ENCODE results near the gene RAP1GDS1. TPM values are rescaled to one million over a fixed set of nuclear protein-coding genes. Genes with fewer than 3 reads are reported as not detected.

RAP1GDS1 gene
- total and polyA plus RNA-seq, 7 donors, result 5.6 to 12.4 (median 9.9) TPM

- Histone ChIP-seq H3K4me3 (no peak overlapping the region), H3K36me3 (ENCODE audit: insufficient read depth in 1 of 2, low read depth in 1 of 2) (no peaks in the 10 kb centered on the region), H3K9me3 (no peaks in the 10 kb centered on the region), H3K27ac (no peak overlapping the region), H3K4me1 (no peaks in the 10 kb centered on the region), H3K27me3 (ENCODE audit: insufficient read depth in 3 of 3, low read length in 2 of 3) (no peaks in the 10 kb centered on the region)
- ATAC-seq, result no peak
- intact Hi-C loops (cut with DNase I), result no loop called here
- no peak for DNase-seq
- no peak for TF ChIP-seq CTCF (IDR thresholded peaks at IDR 0.05)
- 89 to 94% (median 92%) methylated on average over 7 of the region's 7 CpGs for WGBS, 3 donors
These were observed 224.7 kb downstream of the RAP1GDS1 start for GRCh38 chr4:98485816-98486345.

- Histone ChIP-seq H3K27ac (no peak overlapping the region), H3K4me3 (no peak overlapping the region), H3K9me3 (no peaks in the 10 kb centered on the region), H3K36me3 (ENCODE audit: insufficient read depth in 1 of 2, low read depth in 1 of 2) (no peaks in the 10 kb centered on the region), H3K27me3 (ENCODE audit: insufficient read depth in 3 of 3, low read length in 2 of 3) (no peaks in the 10 kb centered on the region), H3K4me1 (no peaks in the 10 kb centered on the region)
- 89 to 92% (median 91%) methylated on average over 3 of the region's 3 CpGs for WGBS, 3 donors
- intact Hi-C loops (cut with DNase I), result no loop called here
- ATAC-seq (no peak), DNase-seq (no peak)
- no peak for TF ChIP-seq CTCF (IDR thresholded peaks at IDR 0.05)
These were observed 229.1 kb downstream of the RAP1GDS1 start for GRCh38 chr4:98490251-98490650.

- Histone ChIP-seq H3K36me3 (ENCODE audit: insufficient read depth in 1 of 2, low read depth in 1 of 2) (no peaks in the 10 kb centered on the region), H3K4me1 (no peaks in the 10 kb centered on the region), H3K27ac (no peak overlapping the region), H3K27me3 (ENCODE audit: insufficient read depth in 3 of 3, low read length in 2 of 3) (no peaks in the 10 kb centered on the region), H3K4me3 (no peak overlapping the region), H3K9me3 (no peaks in the 10 kb centered on the region)
- ATAC-seq, result no peak
- intact Hi-C loops (cut with DNase I), result no loop called here
- no peak for DNase-seq
- WGBS, 3 donors, result 83 to 95% (median 87%) methylated on average over 7 of the region's 7 CpGs
- TF ChIP-seq CTCF (IDR thresholded peaks at IDR 0.05), result no peak
These were observed 230.8 kb downstream of the RAP1GDS1 start for GRCh38 chr4:98491899-98492559.

- Histone ChIP-seq H3K27ac (no peak overlapping the region), H3K36me3 (ENCODE audit: insufficient read depth in 1 of 2, low read depth in 1 of 2) (no peaks in the 10 kb centered on the region), H3K4me3 (no peak overlapping the region), H3K4me1 (no peaks in the 10 kb centered on the region), H3K9me3 (no peaks in the 10 kb centered on the region), H3K27me3 (ENCODE audit: insufficient read depth in 3 of 3, low read length in 2 of 3) (no peaks in the 10 kb centered on the region)
- WGBS, 3 donors, result 77 to 80% (median 79%) methylated on average over 4 of the region's 4 CpGs
- no peak for TF ChIP-seq CTCF (IDR thresholded peaks at IDR 0.05)
- DNase-seq (no peak), ATAC-seq (no peak)
- intact Hi-C loops (cut with DNase I), result no loop called here
These were observed 232.1 kb downstream of the RAP1GDS1 start for GRCh38 chr4:98493296-98493695.

Other genes starting within 250 kb of the RAP1GDS1 start
- under 1 TPM in 1 of 4 donors, not detected in 3; 0.21 TPM for gene STPG2, start 117.9 kb upstream of the RAP1GDS1 start, total RNA-seq
- gene STPG2, start 117.9 kb upstream of the RAP1GDS1 start, polyA plus RNA-seq, result under 1 TPM in 1 of 3 donors, not detected in 2; 0.01 TPM